HCT116 (cell line): ENCODE data around the gene DOLPP1. TPM values are rescaled to one million over a fixed set of nuclear protein-coding genes. Genes with fewer than 3 reads are reported as not detected.

Experiments used
- ATAC-seq: fragments of 200-7000 bp; cut with Tn5 transposase; 2 replicates; pipeline ENCODE4 v1.9.1; 2020; ENCODE audit warnings: mild to moderate bottlenecking, moderate library complexity
- BruUV-seq: library from RNA; stranded (reverse); fragments of 400-500 nt; replicated peaks from 2 replicates; lab custom pipeline; 2021; lab: Mats Ljungman, UMichigan
- CTCF ChIA-PET: fragments of 300-600 bp; sonication (Branson Sonifier 250); formaldehyde crosslinking; loops from one replicate; lab custom pipeline; 2021; ENCODE audit warnings: antibody characterized with exemption; lab: Charles Lee
- POLR2A ChIA-PET: fragments of 300-600, 350-600 bp; sonication (Branson Sonifier 250); formaldehyde crosslinking; loops from one replicate; lab custom pipeline; 2021; ENCODE audit warnings: antibody characterized with exemption; lab: Charles Lee
- RAD21 ChIA-PET, 2 experiments: fragments of 300-600 bp; sonication (Branson Sonifier 250); formaldehyde crosslinking; loops; one replicate each; lab custom pipeline; 2023; ENCODE audit warnings: low total read pairs in 2 of 2; ENCODE audit not compliant: uncharacterized antibody in 2 of 2, unreplicated experiment in 2 of 2, low non-redundant PET in 1 of 2; lab: Charles Lee
- DNase-seq: peaks from one replicate; pipeline ENCODE4 v3.0.0-alpha.2; 2010; ENCODE audit warnings: low read depth, low spot score
- H2AFZ ChIP-seq: fragments of 200-600 bp; shearing (Covaris generic), sonication (generic); 2 replicates; pipeline ENCODE4 v1.6.1; 2017; ENCODE audit warnings: low read depth, mixed run types, mixed read lengths, antibody characterized with exemption, low read length; ENCODE audit not compliant: poor library complexity, severe bottlenecking
- H3K27ac ChIP-seq: 2 replicates; pipeline ENCODE4 v1.5.1; 2012; ENCODE audit warnings: low read depth, low read length
- H3K27me3 ChIP-seq: fragments of 200-600 bp; sonication (generic); 2 replicates; pipeline ENCODE4 v1.6.1; 2016; ENCODE audit warnings: mixed run types, low read length, mixed read lengths; ENCODE audit not compliant: insufficient read depth
- H3K36me3 ChIP-seq, 2 experiments: fragments of 200-500 bp in 1 of 2; fragments of 200-600 bp in 1 of 2; sonication (Bioruptor generic) in 1 of 2; sonication (generic) in 1 of 2; 2 replicates each; pipeline versions ENCODE4 v1.5.1 to v1.6.1; 2014 to 2016; ENCODE audit warnings: low read length in 2 of 2, inconsistent platforms in 1 of 2, mixed read lengths in 1 of 2, mixed run types in 1 of 2; ENCODE audit not compliant: insufficient read depth in 2 of 2, control insufficient read depth in 1 of 2
- H3K4me1 ChIP-seq, 2 experiments: fragments of 200-600 bp in 1 of 2; sonication (generic) in 1 of 2; 2 replicates each; pipeline versions ENCODE4 v1.5.1 to v1.6.1; 2012 to 2017; ENCODE audit warnings: low read length in 2 of 2, inconsistent platforms in 1 of 2, mild to moderate bottlenecking in 1 of 2, mixed read lengths in 1 of 2, mixed run types in 1 of 2, moderate library complexity in 1 of 2; ENCODE audit not compliant: insufficient read depth in 2 of 2, control insufficient read depth in 1 of 2
- H3K4me2 ChIP-seq: fragments of 200-600 bp; sonication (generic); 2 replicates; pipeline ENCODE4 v1.6.1; 2017; ENCODE audit warnings: mixed run types, low read length, mixed read lengths
- H3K4me3 ChIP-seq, 2 experiments: fragments of 200-600 bp in 1 of 2; sonication (generic) in 1 of 2; replicated peaks in 1 of 2; 2 replicates each; pipeline ENCODE4 v1.5.1; 2011 to 2016; ENCODE audit warnings: low read length in 2 of 2, control low read depth in 1 of 2, low read depth in 1 of 2, mild to moderate bottlenecking in 1 of 2, mixed read lengths in 1 of 2, mixed run types in 1 of 2
- H3K79me2 ChIP-seq: fragments of 200-600 bp; sonication (generic); 2 replicates; pipeline ENCODE4 v1.6.1; 2017; ENCODE audit warnings: mild to moderate bottlenecking, mixed run types, low read length, moderate library complexity, mixed read lengths; ENCODE audit not compliant: insufficient read depth
- H3K9ac ChIP-seq: fragments of 200-600 bp; sonication (generic); 2 replicates; pipeline ENCODE4 v1.6.1; 2016; ENCODE audit warnings: low read length, mixed read lengths
- H3K9me2 ChIP-seq: fragments of 200-600 bp; sonication (generic), shearing (Covaris generic); 2 replicates; pipeline ENCODE4 v1.6.1; 2017; ENCODE audit warnings: mixed run types, mild to moderate bottlenecking, moderate library complexity; ENCODE audit not compliant: insufficient read depth
- H3K9me3 ChIP-seq, 2 experiments: fragments of 200-500 bp in 1 of 2; fragments of 200-600 bp in 1 of 2; sonication (Bioruptor generic) in 1 of 2; sonication (generic) in 1 of 2; 2 replicates each; pipeline ENCODE4 v1.6.1; 2014 to 2017; ENCODE audit warnings: low read length in 2 of 2, mixed read lengths in 2 of 2, inconsistent platforms in 1 of 2, low read depth in 1 of 2, mild to moderate bottlenecking in 1 of 2, mixed run types in 1 of 2, moderate library complexity in 1 of 2; ENCODE audit not compliant: control insufficient read depth in 1 of 2, insufficient read depth in 1 of 2
- H4K20me1 ChIP-seq: fragments of 200-600 bp; sonication (generic), shearing (Covaris generic); 2 replicates; pipeline ENCODE4 v1.6.1; 2017; ENCODE audit warnings: mixed run types, mild to moderate bottlenecking, moderate library complexity; ENCODE audit not compliant: insufficient read depth
- CEBPB ChIP-seq: IDR thresholded peaks from 2 replicates; pipeline ENCODE4 v1.6.1; 2012; ENCODE audit warnings: low read depth
- EGR1 ChIP-seq: IDR thresholded peaks from 2 replicates; pipeline ENCODE4 v1.6.1; 2012; ENCODE audit warnings: low read depth
- EZH2phosphoT487 ChIP-seq: fragments of 200-600 bp; IDR thresholded peaks from 2 replicates; pipeline ENCODE4 v1.6.1; 2018; ENCODE audit warnings: antibody characterized with exemption, borderline replicate concordance
- JUND ChIP-seq: IDR thresholded peaks from 2 replicates; pipeline ENCODE4 v1.6.1; 2012
- POLR2A ChIP-seq: IDR thresholded peaks from 2 replicates; pipeline ENCODE4 v1.7.0; 2011; ENCODE audit warnings: borderline replicate concordance; ENCODE audit not compliant: insufficient read depth, insufficient read length; ENCODE audit errors: extremely low read depth
- POLR2AphosphoS5 ChIP-seq: IDR thresholded peaks from 2 replicates; pipeline ENCODE4 v1.6.1; 2011; ENCODE audit warnings: mild to moderate bottlenecking, low read depth, low read length, moderate library complexity
- SRF ChIP-seq: IDR thresholded peaks from 2 replicates; pipeline ENCODE4 v1.6.1; 2012; ENCODE audit warnings: low read depth
- intact Hi-C: fragments of 100-400 bp; cut with micrococcal nuclease; formaldehyde crosslinking; loops from 2 replicates; pipeline ENCODE4 v1.10.0; 2022
- total RNA-seq: library from RNA; stranded (reverse); gene quantifications from one replicate; pipeline ENCODE4 v1.2.1, GENCODE V29; 2021; ENCODE audit not compliant: unreplicated experiment

Gene DOLPP1
- total RNA-seq, 1 experiment from 2014 or later, result 17.4 TPM

- peak overlapping the region; percentile 69 for H3K27ac ChIP-seq
- POLR2A ChIA-PET, result interaction anchor here (0.9 to 1.8 kb wide), 4 partner anchors 29 to 97 kb away, joined by 4 to 5 read pairs (median 4); partner anchors contain the start of genes CRAT, IER5L, MIGA2 and PTPA
These were observed 535 bp downstream of the DOLPP1 start for GRCh38 chr9:129081388-129081904.

DNA sequence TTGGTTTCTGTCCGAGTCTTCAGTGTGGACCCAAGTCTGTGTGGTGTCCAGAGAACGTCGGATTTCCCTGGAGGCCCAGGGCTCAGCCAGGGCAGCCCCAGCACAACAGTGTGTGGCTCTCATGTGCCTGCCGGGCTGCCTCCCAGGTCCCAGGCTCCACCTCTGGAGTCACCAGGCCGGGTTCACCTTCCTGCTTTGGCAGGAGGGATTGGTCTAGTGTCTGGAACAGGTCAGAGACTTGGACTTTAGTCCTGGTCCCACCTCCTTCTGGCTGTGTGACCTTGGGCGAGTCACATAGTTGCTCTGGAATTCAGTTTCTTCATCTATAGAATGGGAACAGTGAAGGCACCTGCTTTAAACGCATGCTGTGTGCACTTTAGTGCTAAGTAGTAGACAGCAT lies 3.2 kb downstream of the DOLPP1 start:
- BruUV-seq, result no TSS peak
- H3K27me3 ChIP-seq, result no peaks in the 10 kb centered on the region
- H3K9me3 ChIP-seq, result no peaks in the 10 kb centered on the region
- H3K4me3 ChIP-seq, result no peak overlapping the region
- intact Hi-C loops, result no loop called here
- H3K4me1 ChIP-seq, result peaks cover 11 to 17% of the 10 kb centered on the region in 2 experiments
- no peak for ATAC-seq
- DNase-seq, result no peak
- H2AFZ ChIP-seq, result no peak overlapping the region
- ChIA-PET POLR2A (no interaction called here), RAD21 (no interaction called here), CTCF (no interaction called here)
- peaks cover 2 to 14% of the 10 kb centered on the region in 2 experiments; a peak in 3 of 4 replicates for H3K36me3 ChIP-seq
- TF ChIP-seq CEBPB, result no peak
- TF ChIP-seq JUND, result no peak
- no peak for TF ChIP-seq EGR1
- H3K27ac ChIP-seq, result no peak overlapping the region
- H3K79me2 ChIP-seq, result peaks cover 31% of the 10 kb centered on the region
- H3K9me2 ChIP-seq, result no peaks in the 10 kb centered on the region
- H3K9ac ChIP-seq, result no peak overlapping the region
- no peaks in the 10 kb centered on the region for H4K20me1 ChIP-seq
- H3K4me2 ChIP-seq, result no peak overlapping the region

More at GRCh38 chr9:129081388-129081904, 535 bp downstream of the DOLPP1 start:
- CTCF ChIA-PET, result interaction anchor here (1.1 to 2.3 kb wide), 4 partner anchors 50 to 543 kb away, joined by 3 to 11 read pairs (median 6); partner anchors contain the start of gene SH3GLB2
- H3K79me2 ChIP-seq, result peaks cover 31% of the 10 kb centered on the region
- H3K4me3 ChIP-seq, result peak overlapping the region; percentile 93 to 95
- ATAC-seq (peak; percentile 0; the same call in 1 of the 2 replicates), DNase-seq (no peak)
- RAD21 ChIA-PET, result no interaction called here
- no TSS peak for BruUV-seq
- intact Hi-C loops, result loop anchor here (2.0 kb wide), 1 partner anchor 53 kb away; the partner anchor contains the start of gene SH3GLB2
- H3K9me2 ChIP-seq, result no peaks in the 10 kb centered on the region
- H3K27me3 ChIP-seq, result no peaks in the 10 kb centered on the region
- no peaks in the 10 kb centered on the region for H3K9me3 ChIP-seq
- peak overlapping the region; percentile 94 for H3K4me2 ChIP-seq
- no peak for TF ChIP-seq SRF
- TF ChIP-seq POLR2AphosphoS5, result peak; percentile 53; the same call in 1 of the 2 replicates
- no peak for TF ChIP-seq EZH2phosphoT487
- peak; percentile 2 for TF ChIP-seq POLR2A
- no peak for TF ChIP-seq CEBPB
- H2AFZ ChIP-seq, result no peak overlapping the region
- H3K36me3 ChIP-seq, result peaks cover 2 to 10% of the 10 kb centered on the region in 2 experiments; a peak in 1 of 4 replicates
- peaks cover 11 to 17% of the 10 kb centered on the region in 2 experiments for H3K4me1 ChIP-seq
- no peaks in the 10 kb centered on the region for H4K20me1 ChIP-seq
- H3K9ac ChIP-seq, result peak overlapping the region; percentile 87
